Activated CD4-positive, alpha-beta T cell treated with anti-CD3 and anti-CD28 coated beads for 1 hour (primary cell): ENCODE results near the gene DECR2.
A peak's percentile ranks its signal among the peaks of the same experiment; 100 is the strongest.
"Not testable (repeated sequence)": the region's sequence is repeated elsewhere in the genome, so short reads cannot be mapped to it uniquely, and the experiment has no call there.

ENCODE experiments used
- DNase-seq: peaks from one replicate; pipeline ENCODE4 v3.0.0-alpha.2; 2020

Gene DECR2

DNA sequence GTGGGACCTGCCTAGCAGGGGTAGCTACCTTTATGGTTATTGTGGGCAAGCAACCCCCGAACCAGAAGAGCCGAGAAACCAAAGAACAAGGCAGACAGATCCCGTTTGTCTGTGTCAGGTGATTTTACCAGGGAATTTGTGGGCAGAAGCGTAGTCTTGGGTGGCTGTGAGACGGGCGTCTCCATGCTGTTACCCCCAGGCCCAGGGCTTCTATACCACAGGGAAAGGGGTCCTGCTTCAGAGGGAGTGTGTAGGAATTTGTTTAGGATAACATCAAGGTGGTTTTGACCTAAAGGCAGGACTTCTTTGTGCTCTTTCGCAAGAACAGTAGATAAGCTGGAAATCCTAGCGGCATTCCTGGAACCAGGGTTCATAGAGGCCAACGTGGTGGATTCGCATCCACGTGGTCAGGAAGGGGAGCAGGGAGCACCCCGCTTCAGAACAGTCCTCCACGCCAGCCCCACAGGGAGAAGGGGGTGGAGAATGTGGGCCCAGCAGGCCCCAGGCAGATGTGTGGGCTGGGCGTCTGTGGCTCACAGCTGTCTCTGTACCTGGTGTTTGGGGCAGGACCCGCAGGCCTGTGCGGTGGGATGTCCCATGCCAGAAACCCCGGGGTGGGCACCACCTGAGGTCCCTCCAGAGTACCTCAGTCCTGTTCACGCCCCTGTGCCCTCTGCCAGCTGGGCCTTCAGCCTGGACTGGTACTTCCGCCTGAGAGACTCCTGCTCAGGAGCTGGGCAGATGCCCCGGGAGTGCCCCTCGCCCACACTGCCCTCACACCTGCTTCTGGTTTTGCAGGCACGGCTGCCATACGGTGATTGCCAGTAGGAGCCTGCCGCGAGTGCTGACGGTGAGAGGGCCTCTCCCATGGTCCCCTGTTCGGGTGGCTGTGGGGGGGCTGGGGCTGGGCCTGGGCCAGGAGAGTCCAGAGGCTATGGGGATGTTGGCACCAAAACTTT lies 4.1 kb downstream of the DECR2 start:
- DNase-seq, result no peak

DNA sequence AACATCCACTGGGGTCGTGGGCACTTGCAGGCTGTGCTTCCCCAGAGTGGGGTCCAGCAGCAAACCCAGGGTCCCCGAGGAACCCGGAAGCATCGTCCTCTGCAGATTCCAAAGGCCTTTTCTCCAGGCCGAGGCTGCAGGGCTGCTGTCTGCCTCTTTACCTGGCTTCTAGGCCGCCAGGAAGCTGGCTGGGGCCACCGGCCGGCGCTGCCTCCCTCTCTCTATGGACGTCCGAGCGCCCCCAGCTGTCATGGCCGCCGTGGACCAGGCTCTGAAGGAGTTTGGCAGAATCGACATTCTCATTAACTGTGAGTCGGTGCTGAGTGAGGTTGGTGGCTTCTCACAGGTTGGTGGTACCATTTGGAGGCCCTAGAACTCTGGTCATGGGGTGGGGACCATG lies 5.6 kb downstream of the DECR2 start:
- DNase-seq, result no peak

DNA sequence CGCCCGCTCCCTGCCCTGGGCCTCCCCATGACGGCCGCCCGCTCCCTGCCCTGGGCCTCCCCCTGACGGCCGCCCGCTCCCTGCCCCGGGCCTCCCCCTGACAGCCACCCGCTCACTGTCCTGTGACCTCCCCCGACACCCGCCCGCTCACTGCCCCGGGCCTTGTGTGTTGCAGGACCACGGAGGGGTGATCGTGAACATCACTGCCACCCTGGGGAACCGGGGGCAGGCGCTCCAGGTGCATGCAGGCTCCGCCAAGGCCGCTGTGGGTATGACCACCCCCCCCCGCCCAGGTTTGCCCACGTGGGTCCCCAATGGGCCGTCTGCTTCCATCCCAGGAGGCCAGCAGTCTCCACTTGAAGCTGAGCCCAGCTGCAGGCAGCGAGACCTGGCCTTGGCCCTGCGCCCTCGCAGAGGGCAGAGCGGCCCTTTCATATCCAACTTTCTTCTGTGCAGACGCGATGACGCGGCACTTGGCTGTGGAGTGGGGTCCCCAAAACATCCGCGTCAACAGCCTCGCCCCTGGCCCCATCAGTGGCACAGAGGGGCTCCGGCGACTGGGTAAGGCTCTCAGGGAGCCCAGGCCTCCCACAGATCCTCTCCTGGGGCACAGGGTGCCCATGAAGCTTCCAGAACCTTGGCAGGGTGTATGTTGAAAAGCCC lies 9.0 kb downstream of the DECR2 start:
- no peak for DNase-seq

DNA sequence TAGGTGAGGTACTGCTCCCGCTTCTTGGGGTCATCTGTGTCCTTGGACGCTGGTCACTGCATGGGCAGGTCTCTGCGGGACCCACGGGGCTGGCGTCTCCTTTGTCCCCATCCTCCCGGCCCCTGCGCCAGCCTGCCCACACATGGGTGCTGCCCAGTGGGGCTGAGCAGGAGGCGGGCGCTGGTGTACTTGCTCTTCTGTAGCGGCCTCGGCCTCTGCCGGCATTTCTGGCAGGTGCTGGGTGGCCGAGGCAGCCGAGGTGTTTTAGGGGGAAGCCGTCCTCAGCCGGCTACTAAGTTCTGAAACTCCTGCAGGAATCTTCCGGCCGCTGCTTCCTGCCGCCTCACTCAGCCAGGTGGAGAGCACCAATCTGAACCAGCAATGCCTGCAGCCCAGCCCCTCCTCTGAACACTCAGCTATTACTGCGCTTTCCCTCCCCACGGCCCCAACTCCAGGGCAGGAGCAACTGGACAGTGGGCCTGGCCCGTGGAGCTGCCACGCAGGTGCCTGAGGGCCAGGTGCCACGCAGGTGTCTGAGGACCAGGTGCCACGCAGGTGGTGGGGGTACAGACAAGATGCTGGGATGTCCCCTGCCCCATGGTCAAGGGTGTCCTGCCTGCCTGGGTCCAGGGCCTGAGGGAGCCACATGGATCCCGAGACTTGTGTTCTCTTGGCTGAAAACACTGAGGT lies 10.0 kb downstream of the DECR2 start:
- DNase-seq, result no peak

DNA sequence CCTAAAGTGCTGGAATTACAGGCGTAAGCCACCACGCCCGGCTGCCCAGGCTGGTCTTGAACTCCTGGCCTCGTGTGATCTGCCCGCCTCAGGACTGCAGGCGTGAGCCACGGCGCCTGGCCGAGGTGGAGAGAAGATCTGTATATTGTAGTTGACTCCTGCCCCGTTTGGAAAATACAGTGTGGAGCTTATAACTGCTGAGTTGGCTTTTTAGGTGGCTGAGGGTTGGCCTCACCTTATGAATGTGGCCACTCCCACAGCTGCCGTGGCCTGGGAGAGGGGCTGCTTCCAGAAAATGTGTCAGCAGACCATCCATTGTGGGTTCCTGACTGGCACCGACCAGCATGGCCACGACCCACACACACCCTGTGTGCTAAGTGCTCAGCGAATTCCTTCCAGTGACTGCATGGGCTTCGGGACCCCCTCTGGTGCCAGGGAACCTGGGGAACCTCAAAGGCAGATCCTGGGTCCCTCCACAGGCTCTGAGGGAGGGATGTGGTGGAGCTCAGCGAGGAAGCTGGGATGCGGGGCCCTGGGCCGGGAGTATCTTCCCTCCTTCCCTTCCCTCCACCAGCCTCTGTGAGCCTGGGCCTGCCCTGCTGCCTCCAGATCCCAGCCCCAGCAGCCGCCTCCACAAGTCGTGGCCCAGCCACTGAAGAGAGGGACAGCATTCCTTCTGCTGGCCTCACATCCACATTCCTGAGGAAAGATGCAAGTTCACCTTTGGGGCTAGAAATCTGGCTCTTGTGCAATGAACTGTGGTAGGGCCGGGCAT lies 12.9 kb downstream of the DECR2 start:
- no peak for DNase-seq

DNA sequence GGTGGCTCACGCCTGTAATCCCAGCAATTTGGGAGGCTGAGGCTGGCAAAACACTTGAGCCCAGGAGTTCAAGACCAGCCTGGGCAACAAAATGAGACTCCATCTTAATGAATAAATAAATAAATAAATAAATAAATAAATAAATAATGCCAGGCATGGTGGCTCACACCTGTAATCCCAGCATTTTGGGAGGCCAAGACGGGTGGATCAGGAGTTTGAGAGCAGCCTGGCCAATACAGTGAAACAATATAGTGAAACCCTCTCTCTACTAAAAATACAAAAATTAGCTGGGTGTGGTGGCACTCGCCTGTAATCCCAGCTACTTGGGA lies 13.4 kb downstream of the DECR2 start:
- DNase-seq, result not testable (repeated sequence)

DNA sequence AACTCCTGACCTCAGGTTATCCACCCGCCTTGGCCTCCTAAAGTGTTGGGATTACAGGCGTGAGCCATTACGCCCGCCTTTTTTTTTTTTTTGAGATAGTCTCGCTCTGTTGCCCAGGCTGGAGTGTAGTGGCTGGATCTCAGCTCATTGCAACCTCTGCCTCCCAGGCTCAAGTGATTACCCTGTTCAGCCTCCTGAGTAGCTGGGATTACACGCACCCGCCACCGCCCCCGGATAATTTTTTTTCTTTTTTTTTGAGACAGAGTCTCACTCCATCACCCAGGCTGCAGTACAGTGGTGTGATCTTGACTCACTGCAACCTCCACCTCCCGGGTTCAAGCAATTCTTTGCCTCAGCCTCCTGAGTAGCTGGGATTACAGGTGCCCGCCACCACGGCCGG lies 20.5 kb downstream of the DECR2 start:
- DNase-seq, result not testable (repeated sequence)

DNA sequence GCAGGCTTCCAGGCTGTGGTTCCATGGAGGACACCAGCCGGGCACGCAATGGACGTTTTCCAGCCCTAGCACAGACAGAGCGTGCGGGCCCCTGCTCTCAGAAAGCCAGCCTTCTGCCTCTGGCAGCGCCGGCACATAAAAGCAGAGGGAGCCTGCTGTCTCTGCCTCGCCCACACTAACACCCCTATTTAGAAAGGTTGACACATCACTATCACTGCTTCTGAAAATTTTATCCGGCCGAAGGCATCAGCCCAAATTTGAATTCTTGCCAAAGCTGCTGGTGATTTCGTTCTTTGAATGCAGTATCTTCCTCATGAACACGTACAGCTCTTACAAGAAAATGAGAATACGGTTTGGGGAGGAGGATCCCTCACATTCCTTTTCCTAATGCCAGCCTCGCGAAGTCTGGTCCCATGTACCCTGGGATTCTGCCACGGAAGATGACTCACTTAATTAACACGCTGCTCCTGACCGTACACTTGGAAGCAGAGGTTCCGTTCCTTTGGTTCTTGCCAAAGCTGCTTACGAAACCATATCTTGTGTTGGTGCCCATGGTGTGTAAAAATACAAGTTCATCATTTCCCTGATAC lies 22.4 kb downstream of the DECR2 start:
- DNase-seq, result no peak

DNA sequence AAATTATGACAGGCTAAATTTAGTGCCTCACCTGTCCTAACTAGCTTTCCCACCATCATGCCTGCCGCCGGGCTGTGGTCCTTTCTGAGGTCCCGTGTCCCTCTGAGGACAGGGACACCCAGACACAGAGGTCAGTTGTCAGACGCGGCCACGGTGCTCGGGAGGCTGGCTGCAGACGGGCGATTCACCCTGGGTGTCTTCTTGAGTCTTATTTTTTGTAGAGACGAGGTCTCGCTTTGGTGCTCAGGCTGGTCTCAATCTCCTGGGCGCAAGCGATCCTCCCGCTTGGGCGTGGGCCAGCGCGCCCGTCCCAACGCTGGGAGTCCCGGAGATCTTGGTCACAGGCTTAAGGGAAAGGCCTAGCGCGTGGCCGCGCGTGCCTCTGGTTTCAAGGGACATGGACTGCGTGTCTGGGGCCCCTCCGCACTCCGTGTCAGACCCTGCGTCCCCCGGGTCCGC lies 23.0 kb downstream of the DECR2 start:
- no peak for DNase-seq

DNA sequence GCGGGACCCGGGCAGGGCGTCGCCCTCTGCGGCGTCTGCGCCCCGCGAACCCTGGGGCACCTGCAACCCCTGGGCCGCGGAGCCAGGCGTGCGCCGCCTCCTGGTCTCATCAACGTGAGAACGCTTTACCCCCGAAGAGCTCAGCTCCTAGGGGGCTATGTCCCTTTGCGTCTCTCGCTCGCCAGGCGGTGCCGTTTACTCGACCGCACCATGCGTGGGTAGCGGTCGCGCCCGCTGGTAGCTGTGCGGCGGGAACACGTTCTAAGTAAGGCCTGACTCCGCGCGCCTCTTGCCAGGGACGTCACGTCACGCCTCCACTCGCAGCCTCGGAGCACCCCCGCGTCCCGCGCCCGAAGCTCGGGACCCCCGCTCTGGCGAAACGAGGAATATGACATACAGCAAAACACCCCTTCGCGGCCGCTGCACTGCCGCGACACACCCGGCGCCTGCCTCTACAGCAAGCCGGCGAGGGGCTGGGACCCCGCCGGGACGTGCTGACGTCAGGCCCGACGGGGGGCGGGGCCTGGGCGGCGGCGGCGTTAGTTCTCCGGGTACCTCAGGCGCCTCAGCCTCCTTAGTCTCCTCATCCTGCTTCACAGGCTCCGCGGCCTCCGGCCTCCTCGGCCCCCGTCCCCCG lies 23.5 kb downstream of the DECR2 start, which contains the start of gene RAB11FIP3:
RAB11FIP3 (plus strand) TSS at position 568 of the 637 bp plus-strand sequence. CDS start 358 bp downstream, outside the sequence.
- DNase-seq, result peak; percentile 75

DNA sequence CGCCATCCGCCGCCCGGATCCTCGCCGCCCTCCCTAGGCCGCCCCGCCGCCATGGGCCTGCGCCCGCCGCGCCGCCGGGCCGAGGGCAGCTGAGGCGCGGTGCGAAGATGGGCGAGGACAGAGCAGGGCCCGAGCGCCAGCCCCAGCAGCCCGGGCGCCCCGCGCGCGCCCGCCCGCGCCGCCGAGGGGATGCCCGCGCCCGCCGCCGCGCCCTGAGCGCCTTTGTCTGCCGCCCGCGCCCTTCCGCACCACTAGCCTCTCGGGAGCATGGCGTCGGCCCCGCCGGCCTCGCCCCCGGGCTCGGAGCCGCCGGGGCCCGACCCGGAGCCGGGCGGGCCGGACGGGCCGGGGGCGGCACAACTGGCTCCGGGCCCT lies 24.0 kb downstream of the DECR2 start:
- DNase-seq, result no peak

DNA sequence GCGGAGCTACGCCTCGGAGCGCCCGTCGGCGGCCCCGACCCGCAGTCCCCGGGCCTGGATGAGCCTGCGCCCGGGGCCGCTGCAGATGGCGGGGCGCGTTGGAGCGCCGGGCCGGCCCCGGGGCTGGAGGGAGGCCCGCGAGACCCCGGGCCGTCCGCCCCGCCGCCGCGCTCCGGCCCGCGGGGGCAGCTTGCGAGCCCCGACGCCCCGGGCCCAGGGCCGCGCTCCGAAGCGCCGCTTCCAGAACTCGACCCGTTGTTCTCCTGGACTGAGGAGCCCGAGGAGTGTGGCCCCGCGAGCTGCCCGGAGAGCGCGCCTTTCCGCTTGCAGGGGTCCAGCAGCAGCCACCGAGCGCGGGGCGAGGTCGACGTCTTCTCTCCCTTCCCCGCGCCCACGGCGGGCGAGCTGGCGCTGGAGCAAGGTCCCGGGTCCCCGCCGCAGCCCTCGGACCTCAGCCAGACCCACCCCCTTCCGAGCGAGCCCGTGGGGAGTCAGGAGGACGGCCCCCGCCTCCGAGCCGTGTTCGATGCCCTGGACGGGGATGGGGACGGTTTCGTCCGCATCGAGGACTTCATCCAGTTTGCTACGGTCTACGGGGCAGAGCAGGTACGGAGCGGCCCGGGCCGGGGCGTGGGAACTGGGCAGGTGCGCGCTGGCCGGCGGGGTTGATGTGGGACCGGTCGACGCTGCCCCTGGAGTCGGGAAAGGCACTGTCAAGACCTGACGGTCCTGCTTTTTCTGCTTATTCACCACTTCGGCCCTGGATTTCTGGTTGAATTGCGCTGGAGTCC lies 24.6 kb downstream of the DECR2 start:
- no peak for DNase-seq

DNA sequence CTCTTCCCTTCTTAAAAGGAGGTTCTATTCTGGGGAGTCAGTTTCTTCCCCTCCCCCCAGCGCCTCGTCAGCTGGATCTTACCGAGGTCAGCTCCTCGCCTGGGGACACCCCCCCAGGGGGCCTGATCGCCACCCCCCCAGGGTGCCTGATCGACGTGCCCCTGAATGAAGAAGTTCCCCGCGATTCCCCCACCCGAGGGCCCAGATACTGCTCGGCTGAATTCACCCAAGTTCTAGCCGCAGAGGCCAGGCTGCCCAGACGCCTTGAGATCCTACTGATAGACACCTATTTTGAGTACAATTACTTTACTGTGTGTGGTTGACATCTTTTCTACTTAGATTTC lies 25.2 kb downstream of the DECR2 start:
- DNase-seq, result no peak

DNA sequence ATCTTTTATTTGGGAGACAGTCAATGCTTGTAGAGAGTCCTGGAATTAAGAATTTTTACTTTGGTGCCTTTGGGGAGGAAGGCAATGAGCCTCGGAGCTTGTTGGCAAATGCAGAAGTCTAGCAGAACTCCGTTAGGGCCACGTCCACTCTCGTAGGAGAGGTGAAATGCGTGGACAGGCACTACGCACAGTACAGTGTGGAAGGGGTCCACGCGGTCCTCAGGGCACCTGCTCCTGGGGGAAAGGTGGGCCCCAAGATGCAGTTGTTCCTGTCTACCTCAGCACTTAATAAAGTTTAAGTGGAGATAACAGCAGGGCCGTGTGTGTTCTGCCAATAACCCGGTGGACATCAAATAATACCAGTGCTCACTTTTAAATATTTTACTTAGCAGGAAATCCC lies 25.6 kb downstream of the DECR2 start:
- no peak for DNase-seq

DNA sequence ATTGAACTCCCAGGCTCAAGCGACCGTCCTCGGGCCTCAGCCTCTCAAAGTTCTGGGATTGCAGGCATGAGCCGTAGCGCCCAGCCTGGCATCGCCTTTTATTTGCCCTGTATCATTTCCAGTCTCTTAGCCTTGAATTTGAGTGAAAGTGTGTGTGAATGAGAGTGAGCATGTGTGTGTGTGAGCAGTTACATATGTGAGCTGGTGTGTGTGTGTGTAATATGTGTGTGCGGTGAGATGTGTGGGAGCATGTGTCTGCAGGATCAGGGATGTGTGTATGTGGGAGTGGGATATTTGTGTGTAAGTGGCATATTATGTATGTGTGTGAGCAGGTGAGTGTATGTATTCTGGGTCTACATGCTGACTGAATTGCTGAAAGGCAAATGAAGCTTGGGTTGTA lies 29.2 kb downstream of the DECR2 start:
- no peak for DNase-seq

DNA sequence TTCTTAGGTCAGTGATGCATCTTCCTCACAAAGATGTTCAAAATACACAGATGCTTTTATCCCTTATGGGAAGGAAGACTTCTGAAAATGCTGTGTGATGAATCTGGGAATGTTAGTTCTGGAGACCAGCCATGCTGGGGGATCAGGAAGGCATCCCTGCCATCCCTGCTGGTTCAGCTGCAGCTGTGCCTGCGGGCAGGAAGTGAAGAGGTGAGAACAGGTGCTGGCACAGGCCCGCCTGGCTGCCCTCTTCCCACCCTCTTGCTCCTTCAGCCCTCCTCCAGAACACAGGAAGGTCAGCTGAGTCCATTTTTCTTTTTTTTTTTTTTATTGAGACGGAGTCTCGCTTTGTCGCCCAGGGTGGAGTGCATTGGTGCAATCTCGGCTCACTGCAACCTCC lies 38.9 kb downstream of the DECR2 start:
- no peak for DNase-seq

DNA sequence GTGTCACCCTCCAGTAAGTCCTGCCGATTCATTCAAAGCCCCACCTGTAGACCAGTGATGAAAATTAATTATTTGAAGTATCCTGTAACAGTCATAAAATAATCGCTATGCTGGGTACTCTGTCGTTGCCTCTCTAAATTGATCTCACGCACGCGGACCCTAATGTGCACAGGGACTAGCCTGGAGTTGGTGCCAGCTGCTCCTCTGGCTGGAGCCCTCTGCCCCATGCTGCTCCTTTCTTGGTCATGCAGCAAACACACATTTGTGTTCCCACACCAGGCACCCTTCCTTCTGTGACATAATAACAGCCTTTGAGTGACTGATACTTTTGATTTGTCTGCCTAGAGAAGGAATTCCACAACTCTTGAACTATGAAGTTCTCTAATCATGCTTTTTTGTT lies 39.8 kb downstream of the DECR2 start:
- DNase-seq, result no peak

DNA sequence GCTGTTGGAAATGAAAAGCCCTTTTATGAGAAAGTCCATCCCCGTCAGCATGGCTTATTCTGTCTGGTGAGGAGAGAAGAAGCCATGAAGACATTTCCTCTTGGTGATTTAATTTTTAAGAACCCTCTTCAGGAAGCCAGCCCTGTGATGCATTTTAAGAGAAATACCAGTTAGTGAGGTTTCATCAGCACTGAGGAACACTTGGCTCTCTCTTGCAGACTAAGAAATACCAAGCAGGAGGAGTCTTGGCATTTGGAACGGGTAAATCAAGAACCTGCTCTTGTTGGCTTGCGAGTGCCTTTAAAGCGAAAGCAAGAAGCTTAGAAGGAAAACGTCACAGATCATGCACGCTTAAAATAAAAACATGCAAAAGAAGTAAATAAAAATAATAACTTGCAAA lies 41.3 kb downstream of the DECR2 start:
- no peak for DNase-seq

DNA sequence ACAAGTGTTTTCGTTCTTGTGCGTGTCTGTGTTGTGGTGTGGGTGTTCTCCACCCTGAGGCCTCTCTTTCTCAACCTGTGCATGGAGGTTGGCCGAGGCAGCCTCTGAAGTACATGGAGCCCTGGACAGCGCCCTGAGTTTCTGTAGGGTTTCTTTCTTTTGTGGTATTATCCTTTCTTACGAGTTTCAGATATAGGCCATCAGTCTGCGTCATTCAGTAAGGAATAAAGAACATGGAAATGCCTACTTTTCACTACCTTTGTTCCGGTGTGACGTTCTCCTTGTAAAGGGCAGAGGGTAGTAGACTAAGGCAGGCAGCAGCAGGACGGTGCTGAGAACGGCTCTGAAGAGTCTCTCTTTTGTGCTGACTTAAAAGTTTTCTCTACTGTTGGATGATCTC lies 42.3 kb downstream of the DECR2 start:
- DNase-seq, result no peak

DNA sequence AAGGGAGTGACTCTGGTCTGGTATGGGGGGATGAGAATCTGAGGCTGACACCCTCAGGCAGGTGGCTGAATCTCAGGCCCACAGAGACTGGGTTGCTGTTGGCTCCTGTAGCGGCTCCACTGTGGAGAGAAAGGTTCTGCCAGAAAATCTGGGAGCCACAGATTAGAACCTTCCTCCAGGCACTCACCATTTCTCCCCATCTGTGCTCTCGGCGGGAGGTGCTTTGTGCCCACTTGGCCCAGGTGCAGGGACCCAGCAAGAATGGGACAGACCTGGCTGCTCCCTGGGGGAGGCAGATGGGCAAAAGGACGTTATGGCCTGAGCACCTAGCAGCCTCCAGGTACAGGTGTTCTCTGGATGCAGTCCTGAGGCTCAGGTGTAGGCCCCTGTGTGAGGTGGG lies 43.9 kb downstream of the DECR2 start:
- no peak for DNase-seq

DNA sequence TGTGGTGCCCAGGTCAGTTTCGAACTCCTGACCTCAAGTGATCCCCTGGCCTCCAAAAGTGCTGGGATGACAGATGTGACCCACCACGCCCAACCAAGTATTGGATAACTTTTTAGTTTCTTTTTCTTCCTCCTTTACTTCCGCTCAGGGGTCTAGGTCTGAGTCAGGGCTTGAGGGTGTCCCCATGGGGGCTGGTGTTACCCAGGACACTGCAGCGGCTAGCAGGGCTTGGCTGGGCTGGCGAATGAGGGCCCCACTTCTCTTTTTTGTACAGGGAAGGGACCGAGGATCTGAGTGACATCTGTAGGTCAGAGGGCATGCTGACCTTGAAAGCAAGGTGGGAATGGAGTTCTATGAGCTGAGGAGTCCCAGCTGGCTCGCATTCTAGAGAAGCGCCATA lies 48.7 kb downstream of the DECR2 start:
- DNase-seq, result no peak
